SK-N-SH treated with all-trans-retinoic acid at 6 μM for 48 hours (cell line): ENCODE measurements around the gene OR6C2.
"Not testable (repeated sequence)": the region's sequence is repeated elsewhere in the genome, so short reads cannot be mapped to it uniquely, and the experiment has no call there.

ENCODE experiments used
- ATAC-seq: fragments of 200-7000 bp; cut with Tn5 transposase; 3 replicates; pipeline ENCODE4 v1.9.1; 2020; ENCODE audit warnings: mild to moderate bottlenecking, moderate library complexity
- ARNTL ChIP-seq: fragments of 450-650 bp; formaldehyde crosslinking; IDR thresholded peaks from 2 replicates; pipeline ENCODE4 v1.5.0; 2020; ENCODE audit warnings: low read depth, mild to moderate bottlenecking, moderate library complexity, borderline replicate concordance
- BACH2 ChIP-seq: fragments of 250-450 bp; sonication (Bioruptor Pico); IDR thresholded peaks from 2 replicates; pipeline ENCODE4 v1.9.0; 2021; ENCODE audit warnings: mild to moderate bottlenecking, borderline replicate concordance
- CSDC2 ChIP-seq: fragments of 250-450 bp; sonication (Bioruptor Pico); IDR thresholded peaks from 2 replicates; pipeline ENCODE4 v1.5.0; 2020; ENCODE audit warnings: mild to moderate bottlenecking, moderate library complexity
- GLIS3 ChIP-seq: fragments of 250-450 bp; sonication (Bioruptor Pico); IDR thresholded peaks from 2 replicates; pipeline ENCODE4 v1.5.0; 2020; ENCODE audit warnings: mild to moderate bottlenecking, moderate library complexity
- ISL1 ChIP-seq: fragments of 250-450 bp; sonication (Bioruptor Pico); IDR thresholded peaks from 2 replicates; pipeline ENCODE4 v2.1.2; 2022; ENCODE audit warnings: mild to moderate bottlenecking, moderate library complexity
- PPARA ChIP-seq: fragments of 250-450 bp; sonication (Bioruptor Pico); IDR thresholded peaks from 2 replicates; pipeline ENCODE4 v1.5.0; 2020; ENCODE audit warnings: mild to moderate bottlenecking, borderline replicate concordance
- RARB ChIP-seq: fragments of 250-450 bp; sonication (Bioruptor Pico); IDR thresholded peaks from 2 replicates; pipeline ENCODE4 v1.8.0; 2021; ENCODE audit warnings: mild to moderate bottlenecking, moderate library complexity
- SNAI2 ChIP-seq: fragments of 250-450 bp; sonication (Bioruptor Pico); IDR thresholded peaks from 2 replicates; pipeline ENCODE4 v1.5.0; 2020; ENCODE audit warnings: mild to moderate bottlenecking, moderate library complexity
- TCF4 ChIP-seq: fragments of 250-450 bp; sonication (Bioruptor Pico); IDR thresholded peaks from 2 replicates; pipeline ENCODE4 v1.8.0; 2021; ENCODE audit warnings: mild to moderate bottlenecking, moderate library complexity, borderline replicate concordance
- TOX ChIP-seq: fragments of 250-450 bp; sonication (Bioruptor Pico); IDR thresholded peaks from 2 replicates; pipeline ENCODE4 v1.8.0; 2021; ENCODE audit warnings: mild to moderate bottlenecking, moderate library complexity, borderline replicate concordance
- ZC3H10 ChIP-seq: fragments of 250-450 bp; sonication (Bioruptor Pico); IDR thresholded peaks from 2 replicates; pipeline ENCODE4 v1.5.1; 2021; ENCODE audit warnings: mild to moderate bottlenecking, moderate library complexity
- ZFP3 ChIP-seq: fragments of 250-450 bp; sonication (Bioruptor Pico); IDR thresholded peaks from 2 replicates; pipeline ENCODE4 v1.5.0; 2020; ENCODE audit warnings: mild to moderate bottlenecking, moderate library complexity
- ZFP30 ChIP-seq: fragments of 450-650 bp; formaldehyde crosslinking; IDR thresholded peaks from 2 replicates; pipeline ENCODE4 v1.5.0; 2022; ENCODE audit warnings: mild to moderate bottlenecking, moderate library complexity
- ZNF70 ChIP-seq: fragments of 450-650 bp; formaldehyde crosslinking; IDR thresholded peaks from 2 replicates; pipeline ENCODE4 v1.5.0; 2020; ENCODE audit warnings: mild to moderate bottlenecking, moderate library complexity
- ZNF8 ChIP-seq: fragments of 450-650 bp; formaldehyde crosslinking; IDR thresholded peaks from 2 replicates; pipeline ENCODE4 v1.5.0; 2020; ENCODE audit warnings: mild to moderate bottlenecking, moderate library complexity
- TF ChIP-seq, protein P1 (sequence below): fragments of 250-450 bp; sonication (Bioruptor Pico); IDR thresholded peaks from 2 replicates; pipeline ENCODE4 v1.5.1; 2020; ENCODE audit warnings: low read depth, mild to moderate bottlenecking, moderate library complexity
- TF ChIP-seq, protein P2 (sequence below): fragments of 250-450 bp; sonication (Bioruptor Pico); IDR thresholded peaks from 2 replicates; pipeline ENCODE4 v1.5.1; 2021; ENCODE audit warnings: mild to moderate bottlenecking, moderate library complexity
- TF ChIP-seq, protein P3 (sequence below): fragments of 250-450 bp; sonication (Bioruptor Pico); IDR thresholded peaks from 2 replicates; pipeline ENCODE4 v1.5.0; 2020; ENCODE audit warnings: mild to moderate bottlenecking, moderate library complexity

OR6C2 gene

GRCh38 chr12:55407866-55408265 is 36.0 kb upstream of the OR6C2 start:
- no peak for TF ChIP-seq ARNTL
- no peak for TF ChIP-seq SNAI2 (CRISPR knock-in tag)
- no peak for TF ChIP-seq ZNF8 (CRISPR knock-in tag)
- TF ChIP-seq, protein P1, sequence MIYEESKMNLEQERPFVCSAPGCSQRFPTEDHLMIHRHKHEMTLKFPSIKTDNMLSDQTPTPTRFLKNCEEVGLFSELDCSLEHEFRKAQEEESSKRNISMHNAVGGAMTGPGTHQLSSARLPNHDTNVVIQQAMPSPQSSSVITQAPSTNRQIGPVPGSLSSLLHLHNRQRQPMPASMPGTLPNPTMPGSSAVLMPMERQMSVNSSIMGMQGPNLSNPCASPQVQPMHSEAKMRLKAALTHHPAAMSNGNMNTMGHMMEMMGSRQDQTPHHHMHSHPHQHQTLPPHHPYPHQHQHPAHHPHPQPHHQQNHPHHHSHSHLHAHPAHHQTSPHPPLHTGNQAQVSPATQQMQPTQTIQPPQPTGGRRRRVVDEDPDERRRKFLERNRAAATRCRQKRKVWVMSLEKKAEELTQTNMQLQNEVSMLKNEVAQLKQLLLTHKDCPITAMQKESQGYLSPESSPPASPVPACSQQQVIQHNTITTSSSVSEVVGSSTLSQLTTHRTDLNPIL (CRISPR knock-in tag): no peak
- TF ChIP-seq CSDC2 (CRISPR knock-in tag): no peak
- TF ChIP-seq, protein P2, sequence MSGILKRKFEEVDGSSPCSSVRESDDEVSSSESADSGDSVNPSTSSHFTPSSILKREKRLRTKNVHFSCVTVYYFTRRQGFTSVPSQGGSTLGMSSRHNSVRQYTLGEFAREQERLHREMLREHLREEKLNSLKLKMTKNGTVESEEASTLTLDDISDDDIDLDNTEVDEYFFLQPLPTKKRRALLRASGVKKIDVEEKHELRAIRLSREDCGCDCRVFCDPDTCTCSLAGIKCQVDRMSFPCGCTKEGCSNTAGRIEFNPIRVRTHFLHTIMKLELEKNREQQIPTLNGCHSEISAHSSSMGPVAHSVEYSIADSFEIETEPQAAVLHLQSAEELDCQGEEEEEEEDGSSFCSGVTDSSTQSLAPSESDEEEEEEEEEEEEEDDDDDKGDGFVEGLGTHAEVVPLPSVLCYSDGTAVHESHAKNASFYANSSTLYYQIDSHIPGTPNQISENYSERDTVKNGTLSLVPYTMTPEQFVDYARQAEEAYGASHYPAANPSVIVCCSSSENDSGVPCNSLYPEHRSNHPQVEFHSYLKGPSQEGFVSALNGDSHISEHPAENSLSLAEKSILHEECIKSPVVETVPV: no peak
- TF ChIP-seq ZFP3 (CRISPR knock-in tag): no peak
- TF ChIP-seq, all 23 proteins: peak for 0
- no peak for ATAC-seq

DNA sequence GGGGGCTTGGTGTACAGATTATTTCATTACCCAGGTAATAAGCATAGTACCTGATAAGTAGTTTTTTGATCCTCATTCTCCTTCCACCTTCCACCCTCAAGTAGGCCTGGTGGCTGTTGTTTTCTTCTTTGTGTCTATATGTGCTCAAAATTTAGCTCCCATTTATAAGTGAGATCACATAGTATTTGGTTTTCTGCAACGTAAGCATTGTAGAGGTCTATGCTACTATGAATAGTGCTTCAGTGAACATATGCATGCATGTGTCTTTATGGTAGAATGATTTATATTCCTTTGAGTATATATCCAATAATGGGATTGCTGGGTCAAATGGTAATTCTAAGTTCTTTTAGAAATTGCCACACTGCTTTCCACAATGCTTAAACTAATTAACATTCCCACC is 34.7 kb upstream of the OR6C2 start:
- not testable (repeated sequence) for ATAC-seq

- not testable (repeated sequence) for ATAC-seq
These were observed 31.7 kb upstream of the OR6C2 start for GRCh38 chr12:55412138-55412537.

DNA sequence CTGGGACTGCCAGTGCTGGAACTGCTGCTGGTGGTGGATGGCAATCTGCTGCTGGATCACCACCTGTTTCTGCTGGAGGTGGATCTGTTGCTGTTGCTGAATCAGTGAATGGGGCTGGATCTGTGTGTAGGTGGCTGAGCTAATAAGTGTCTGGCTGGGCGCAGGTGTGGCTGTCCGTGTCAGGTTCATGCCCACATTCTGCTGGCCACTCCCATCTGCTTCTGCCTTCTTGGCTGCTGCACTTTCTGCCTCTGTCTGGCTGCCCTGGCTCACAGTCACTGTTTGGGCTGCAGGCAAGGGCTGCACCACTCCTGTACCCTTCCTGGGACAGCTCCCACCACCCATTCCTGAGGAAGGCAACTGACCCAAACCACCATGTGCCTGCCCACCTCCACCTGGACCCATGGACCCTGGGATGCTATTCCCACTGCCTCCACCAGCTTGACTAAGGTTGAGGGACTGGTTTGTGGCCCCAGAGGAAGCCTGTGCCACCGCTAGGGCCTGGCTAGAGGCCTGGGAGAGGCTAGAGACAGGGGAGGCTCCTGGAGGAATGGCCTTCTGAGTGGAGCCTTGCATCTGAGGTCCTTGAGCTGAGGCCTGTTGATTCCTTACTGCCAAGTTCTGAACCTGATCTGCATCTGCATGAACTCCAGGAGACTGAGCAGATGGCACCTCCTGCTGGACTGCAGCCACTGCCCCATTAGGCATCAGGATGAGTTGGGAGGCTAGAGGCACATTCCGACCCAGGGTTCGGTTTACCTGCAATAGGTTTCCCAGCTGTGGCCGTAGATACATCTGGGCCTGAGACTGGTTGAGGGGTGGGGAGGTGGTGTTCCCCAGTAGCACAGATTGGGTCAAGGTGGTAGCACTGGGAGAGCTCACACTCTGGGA is 30.1 kb upstream of the OR6C2 start:
- not testable (repeated sequence) for ATAC-seq

DNA sequence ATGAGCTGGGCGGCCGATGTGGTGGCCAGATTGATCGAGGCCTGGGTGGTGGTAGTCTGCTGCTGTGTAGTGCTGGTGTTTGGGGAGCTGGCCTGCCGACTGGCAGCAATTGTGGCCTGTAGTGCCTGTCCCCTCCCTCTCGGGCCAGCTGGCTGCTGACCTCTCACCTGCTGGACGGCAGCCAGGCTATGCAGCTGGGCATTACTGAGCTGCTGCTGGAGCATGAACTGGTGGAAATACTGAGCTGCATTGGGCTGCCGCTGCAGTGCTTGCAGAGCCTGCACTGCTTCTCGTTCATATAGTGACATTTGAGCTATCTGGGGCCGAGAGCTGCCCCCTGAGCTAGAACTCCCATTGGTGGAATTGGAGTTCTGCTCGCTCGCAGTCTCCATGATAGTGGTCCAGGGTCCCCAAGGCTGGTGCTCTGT is 29.5 kb upstream of the OR6C2 start:
- ATAC-seq: peak; percentile 30

DNA sequence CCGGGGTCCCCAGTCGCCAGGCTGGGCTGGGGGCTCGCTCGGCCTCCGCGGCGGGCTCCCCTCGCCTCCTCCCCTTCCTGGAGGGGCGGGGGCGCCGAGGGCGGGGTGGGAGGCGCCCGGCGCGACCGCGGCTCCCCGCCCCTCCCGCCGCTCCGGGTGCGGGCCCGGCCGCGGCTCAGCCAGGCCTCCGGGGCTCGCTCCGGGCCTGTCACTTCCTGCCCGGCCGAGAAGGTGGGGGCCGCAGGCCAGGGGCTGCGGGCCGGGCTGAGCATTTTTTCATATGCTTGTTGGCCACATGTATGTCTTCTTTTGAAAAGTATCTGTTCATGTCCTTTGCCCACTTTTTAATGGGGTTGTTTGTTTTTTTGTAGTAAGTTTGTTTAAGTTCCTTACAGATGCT is 29.0 kb upstream of the OR6C2 start:
- ATAC-seq: peak; percentile 72

DNA sequence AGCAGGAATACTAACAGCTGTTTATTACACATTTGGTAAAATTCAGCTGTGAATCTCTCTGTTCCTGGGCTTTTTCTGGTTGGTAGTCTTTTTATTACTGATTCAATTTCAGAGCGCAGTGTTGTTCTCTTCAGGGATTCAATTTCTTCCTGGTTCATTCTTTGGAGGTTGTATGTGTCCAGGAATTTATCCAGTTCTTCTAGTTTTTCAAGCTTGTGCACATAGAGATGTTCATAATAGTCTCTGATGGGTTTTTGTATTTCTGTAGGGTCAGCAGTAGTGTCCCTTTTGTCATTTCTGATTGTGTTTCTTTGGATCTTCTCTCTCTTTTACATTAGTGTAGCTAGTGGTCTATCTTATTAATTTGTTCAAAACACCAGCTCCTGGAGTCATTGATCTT is 26.9 kb upstream of the OR6C2 start:
- ATAC-seq: no peak
- no peak for TF ChIP-seq GLIS3 (CRISPR knock-in tag)
- TF ChIP-seq, protein P1 (CRISPR knock-in tag): no peak
- TF ChIP-seq RARB: no peak
- TF ChIP-seq ISL1 (CRISPR knock-in tag): no peak
- TF ChIP-seq BACH2 (CRISPR knock-in tag): no peak
- no peak for TF ChIP-seq ZFP30
- TF ChIP-seq ZNF8 (CRISPR knock-in tag): no peak
- TF ChIP-seq SNAI2 (CRISPR knock-in tag): no peak
- no peak for TF ChIP-seq PPARA
- TF ChIP-seq, protein P2: no peak
- TF ChIP-seq ZC3H10 (CRISPR knock-in tag): no peak
- TF ChIP-seq TCF4 (CRISPR knock-in tag): no peak
- TF ChIP-seq TOX (CRISPR knock-in tag): no peak
- no peak for TF ChIP-seq ZFP3 (CRISPR knock-in tag)
- TF ChIP-seq ZNF70 (CRISPR knock-in tag): no peak
- TF ChIP-seq, protein P3, sequence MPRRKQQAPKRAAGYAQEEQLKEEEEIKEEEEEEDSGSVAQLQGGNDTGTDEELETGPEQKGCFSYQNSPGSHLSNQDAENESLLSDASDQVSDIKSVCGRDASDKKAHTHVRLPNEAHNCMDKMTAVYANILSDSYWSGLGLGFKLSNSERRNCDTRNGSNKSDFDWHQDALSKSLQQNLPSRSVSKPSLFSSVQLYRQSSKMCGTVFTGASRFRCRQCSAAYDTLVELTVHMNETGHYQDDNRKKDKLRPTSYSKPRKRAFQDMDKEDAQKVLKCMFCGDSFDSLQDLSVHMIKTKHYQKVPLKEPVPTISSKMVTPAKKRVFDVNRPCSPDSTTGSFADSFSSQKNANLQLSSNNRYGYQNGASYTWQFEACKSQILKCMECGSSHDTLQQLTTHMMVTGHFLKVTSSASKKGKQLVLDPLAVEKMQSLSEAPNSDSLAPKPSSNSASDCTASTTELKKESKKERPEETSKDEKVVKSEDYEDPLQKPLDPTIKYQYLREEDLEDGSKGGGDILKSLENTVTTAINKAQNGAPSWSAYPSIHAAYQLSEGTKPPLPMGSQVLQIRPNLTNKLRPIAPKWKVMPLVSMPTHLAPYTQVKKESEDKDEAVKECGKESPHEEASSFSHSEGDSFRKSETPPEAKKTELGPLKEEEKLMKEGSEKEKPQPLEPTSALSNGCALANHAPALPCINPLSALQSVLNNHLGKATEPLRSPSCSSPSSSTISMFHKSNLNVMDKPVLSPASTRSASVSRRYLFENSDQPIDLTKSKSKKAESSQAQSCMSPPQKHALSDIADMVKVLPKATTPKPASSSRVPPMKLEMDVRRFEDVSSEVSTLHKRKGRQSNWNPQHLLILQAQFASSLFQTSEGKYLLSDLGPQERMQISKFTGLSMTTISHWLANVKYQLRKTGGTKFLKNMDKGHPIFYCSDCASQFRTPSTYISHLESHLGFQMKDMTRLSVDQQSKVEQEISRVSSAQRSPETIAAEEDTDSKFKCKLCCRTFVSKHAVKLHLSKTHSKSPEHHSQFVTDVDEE (CRISPR knock-in tag): no peak
